Liver (tissue), 9 donors: ENCODE results near the gene TGM6. TPM values are rescaled to one million over a fixed set of nuclear protein-coding genes. Genes with fewer than 3 reads are reported as not detected.
A peak's percentile ranks its signal among the peaks of the same experiment; 100 is the strongest.

Experiments used
- DNase-seq: peaks from one replicate; pipeline ENCODE4 v3.0.0-alpha.2; 2017; ENCODE audit warnings: low spot score
- H3K27ac ChIP-seq, 2 donors: one replicate each; pipeline ENCODE4 v1.7.0; 2013; ENCODE audit warnings: inconsistent platforms in 2 of 2, low read length in 2 of 2, control low read depth in 1 of 2, low read depth in 1 of 2, mild to moderate bottlenecking in 1 of 2
- H3K27me3 ChIP-seq, 4 donors: one replicate each; pipeline versions ENCODE4 v1.6.1 to v1.7.0; 2013; ENCODE audit warnings: low read length in 3 of 4, inconsistent platforms in 1 of 4, mild to moderate bottlenecking in 1 of 4, moderate library complexity in 1 of 4; ENCODE audit not compliant: control insufficient read depth in 4 of 4, insufficient read depth in 4 of 4
- H3K36me3 ChIP-seq, 4 donors: one replicate each; pipeline versions ENCODE4 v1.6.1 to v1.7.0; 2013; ENCODE audit warnings: low read length in 3 of 4, mild to moderate bottlenecking in 3 of 4, low read depth in 1 of 4, moderate library complexity in 1 of 4; ENCODE audit not compliant: control insufficient read depth in 4 of 4, insufficient read depth in 3 of 4
- H3K4me1 ChIP-seq, 4 donors: one replicate each; pipeline versions ENCODE4 v1.6.1 to v1.7.0; 2013; ENCODE audit warnings: low read length in 3 of 4, mild to moderate bottlenecking in 3 of 4, moderate library complexity in 1 of 4; ENCODE audit not compliant: control insufficient read depth in 4 of 4, insufficient read depth in 4 of 4
- H3K4me3 ChIP-seq, 3 donors: one replicate each; pipeline versions ENCODE4 v1.6.1 to v1.7.0; 2013; ENCODE audit warnings: low read length in 3 of 3, control low read depth in 1 of 3, low read depth in 1 of 3, mild to moderate bottlenecking in 1 of 3
- H3K9ac ChIP-seq, 2 donors: one replicate each; pipeline ENCODE4 v1.7.0; 2013; ENCODE audit warnings: low read length in 2 of 2, mild to moderate bottlenecking in 2 of 2, moderate library complexity in 2 of 2, control low read depth in 1 of 2, low read depth in 1 of 2
- H3K9me3 ChIP-seq, 4 donors: one replicate each; pipeline versions ENCODE4 v1.6.1 to v1.7.0; 2013; ENCODE audit warnings: low read length in 3 of 4; ENCODE audit not compliant: control insufficient read depth in 4 of 4
- ATF3 ChIP-seq: IDR thresholded peaks from 2 replicates; pipeline ENCODE4 v1.6.1; 2016; ENCODE audit warnings: antibody characterized with exemption
- EGR1 ChIP-seq, 2 donors: IDR thresholded peaks; 2 replicates each; pipeline ENCODE4 v1.6.1; 2016 to 2018; ENCODE audit warnings: antibody characterized with exemption in 2 of 2, low read depth in 2 of 2
- FOXA1 ChIP-seq: IDR thresholded peaks from 2 replicates; pipeline ENCODE4 v1.6.1; 2016; ENCODE audit warnings: antibody characterized with exemption
- FOXA2 ChIP-seq: IDR thresholded peaks from 2 replicates; pipeline ENCODE4 v1.6.1; 2016; ENCODE audit warnings: antibody characterized with exemption
- GABPA ChIP-seq, 2 donors: IDR thresholded peaks in 1 of 2; conservative IDR thresholded peaks in 1 of 2; 2 replicates each; pipeline ENCODE4 v1.6.1; 2016; ENCODE audit warnings: antibody characterized with exemption in 2 of 2, mild to moderate bottlenecking in 1 of 2, moderate library complexity in 1 of 2
- HNF4A ChIP-seq, 2 donors: conservative IDR thresholded peaks; 2 replicates each; pipeline ENCODE4 v1.6.1; 2016; ENCODE audit warnings: antibody characterized with exemption in 2 of 2, mild to moderate bottlenecking in 2 of 2
- HNF4G ChIP-seq: IDR thresholded peaks from 2 replicates; pipeline ENCODE4 v1.6.1; 2016; ENCODE audit warnings: antibody characterized with exemption
- JUND ChIP-seq, 2 donors: IDR thresholded peaks; 2 replicates each; pipeline ENCODE4 v1.6.1; 2016; ENCODE audit warnings: antibody characterized with exemption in 2 of 2
- NR2F2 ChIP-seq: IDR thresholded peaks from 2 replicates; pipeline ENCODE4 v1.6.1; 2016; ENCODE audit warnings: antibody characterized with exemption
- RXRA ChIP-seq, 2 donors: IDR thresholded peaks; 2 replicates each; pipeline ENCODE4 v1.6.1; 2017 to 2018; ENCODE audit warnings: antibody characterized with exemption in 2 of 2, mild to moderate bottlenecking in 1 of 2
- SP1 ChIP-seq: IDR thresholded peaks from 2 replicates; pipeline ENCODE4 v1.6.1; 2018; ENCODE audit warnings: antibody characterized with exemption, mild to moderate bottlenecking
- TAF1 ChIP-seq: conservative IDR thresholded peaks from 2 replicates; pipeline ENCODE4 v1.6.1; 2016; ENCODE audit warnings: antibody characterized with exemption, mild to moderate bottlenecking
- WGBS: extraction: QIAGEN DNeasy Blood & Tissue Kit; methylation state at CpG from one replicate; pipeline ENCODE4 v1.1.7; 2013; 5-methylcytosine and 5-hydroxymethylcytosine counted together
- polyA plus RNA-seq, 2 donors: library from polyadenylated mRNA; stranded (reverse) in 1 of 2; unstranded in 1 of 2; fragments of 200-250 nt in 1 of 2; fragments of >200 nt in 1 of 2; fragmentation: Nextera tagmentation in 1 of 2; extraction: Ambion mirVana in 1 of 2; gene quantifications; one replicate each; pipeline versions ENCODE4 v1.2.1 to v1.2.3, GENCODE V29; 2013 to 2015
- total RNA-seq, 2 donors: library from RNA; depleted of rRNA; stranded (reverse); fragments of >200 nt; gene quantifications; one replicate each; pipeline ENCODE4 v1.2.3, GENCODE V29; 2014
- TF ChIP-seq, protein P1 (sequence below): IDR thresholded peaks from 2 replicates; pipeline ENCODE4 v1.6.1; 2016; ENCODE audit warnings: antibody characterized with exemption
- TF ChIP-seq, protein P2 (sequence below): IDR thresholded peaks from 2 replicates; pipeline ENCODE4 v1.6.1; 2016; ENCODE audit warnings: antibody characterized with exemption
- TF ChIP-seq, protein P3 (sequence below): fragments of 150-350 bp; IDR thresholded peaks from 2 replicates; pipeline ENCODE4 v1.5.1; 2017; ENCODE audit warnings: improper control_type of control experiment, low read depth, low read length; ENCODE audit not compliant: missing input control
- donor health status: healthy.
- donor health status: healthy.
- donor health status: healthy.
- donor health status: healthy.
- donor health status: healthy.

The TGM6 gene
- total and polyA plus RNA-seq, 4 donors = not detected

DNA sequence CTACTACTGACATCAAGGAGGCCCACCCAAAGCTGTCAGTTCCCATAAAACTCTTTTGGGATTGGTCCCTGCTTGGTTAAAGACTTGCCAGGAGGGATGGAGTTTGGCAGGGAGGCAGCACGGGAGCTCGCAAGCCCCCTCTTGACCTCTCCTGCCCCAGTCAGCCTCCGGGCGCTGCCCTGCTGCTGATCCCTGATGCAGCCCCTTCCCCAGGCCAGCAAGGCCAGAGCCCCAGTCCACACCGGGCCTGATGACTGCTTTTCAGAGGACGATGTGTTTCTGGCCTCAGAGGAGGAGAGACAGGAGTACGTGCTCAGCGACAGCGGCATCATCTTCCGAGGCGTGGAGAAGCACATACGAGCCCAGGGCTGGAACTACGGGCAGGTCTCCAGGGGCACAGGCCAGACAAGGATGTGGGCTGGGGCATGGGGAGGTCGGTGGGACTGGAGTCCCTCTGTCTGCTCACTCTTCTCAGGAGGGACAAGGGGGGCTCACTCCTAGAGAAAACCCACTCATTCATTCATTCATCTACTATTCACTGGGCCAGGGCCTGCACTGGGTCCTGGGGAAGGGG is 15.6 kb downstream of the TGM6 start:
- no peak overlapping the region for H3K27ac ChIP-seq
- no peak overlapping the region for H3K9ac ChIP-seq
- no peaks in the 10 kb centered on the region for H3K4me1 ChIP-seq
- TF ChIP-seq SP1 (no peak), HNF4G (no peak), FOXA1 (no peak)
- H3K9me3 ChIP-seq = peaks cover 0 to 2% (median 0%) of the 10 kb centered on the region in 4 donors
- no peaks in the 10 kb centered on the region for H3K36me3 ChIP-seq
- H3K4me3 ChIP-seq = no peak overlapping the region
- no peak for DNase-seq
- WGBS = 92% methylated on average over 14 of the region's 14 CpGs
- H3K27me3 ChIP-seq = no peaks in the 10 kb centered on the region

- Histone ChIP-seq H3K4me1 (no peaks in the 10 kb centered on the region), H3K9me3 (peaks cover 0 to 2% (median 0%) of the 10 kb centered on the region in 4 donors), H3K9ac (no peak overlapping the region), H3K27me3 (no peaks in the 10 kb centered on the region), H3K36me3 (no peaks in the 10 kb centered on the region), H3K4me3 (no peak overlapping the region), H3K27ac (no peak overlapping the region)
- TF ChIP-seq SP1 = no peak
- no peak for TF ChIP-seq JUND (IDR thresholded peaks at IDR 0.05)
- no peak for TF ChIP-seq FOXA2
- TF ChIP-seq, protein P1, sequence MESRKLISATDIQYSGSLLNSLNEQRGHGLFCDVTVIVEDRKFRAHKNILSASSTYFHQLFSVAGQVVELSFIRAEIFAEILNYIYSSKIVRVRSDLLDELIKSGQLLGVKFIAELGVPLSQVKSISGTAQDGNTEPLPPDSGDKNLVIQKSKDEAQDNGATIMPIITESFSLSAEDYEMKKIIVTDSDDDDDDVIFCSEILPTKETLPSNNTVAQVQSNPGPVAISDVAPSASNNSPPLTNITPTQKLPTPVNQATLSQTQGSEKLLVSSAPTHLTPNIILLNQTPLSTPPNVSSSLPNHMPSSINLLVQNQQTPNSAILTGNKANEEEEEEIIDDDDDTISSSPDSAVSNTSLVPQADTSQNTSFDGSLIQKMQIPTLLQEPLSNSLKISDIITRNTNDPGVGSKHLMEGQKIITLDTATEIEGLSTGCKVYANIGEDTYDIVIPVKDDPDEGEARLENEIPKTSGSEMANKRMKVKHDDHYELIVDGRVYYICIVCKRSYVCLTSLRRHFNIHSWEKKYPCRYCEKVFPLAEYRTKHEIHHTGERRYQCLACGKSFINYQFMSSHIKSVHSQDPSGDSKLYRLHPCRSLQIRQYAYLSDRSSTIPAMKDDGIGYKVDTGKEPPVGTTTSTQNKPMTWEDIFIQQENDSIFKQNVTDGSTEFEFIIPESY = no peak
- TF ChIP-seq NR2F2 = no peak
- TF ChIP-seq, protein P2, sequence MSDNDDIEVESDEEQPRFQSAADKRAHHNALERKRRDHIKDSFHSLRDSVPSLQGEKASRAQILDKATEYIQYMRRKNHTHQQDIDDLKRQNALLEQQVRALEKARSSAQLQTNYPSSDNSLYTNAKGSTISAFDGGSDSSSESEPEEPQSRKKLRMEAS = no peak
- TF ChIP-seq, protein P3, sequence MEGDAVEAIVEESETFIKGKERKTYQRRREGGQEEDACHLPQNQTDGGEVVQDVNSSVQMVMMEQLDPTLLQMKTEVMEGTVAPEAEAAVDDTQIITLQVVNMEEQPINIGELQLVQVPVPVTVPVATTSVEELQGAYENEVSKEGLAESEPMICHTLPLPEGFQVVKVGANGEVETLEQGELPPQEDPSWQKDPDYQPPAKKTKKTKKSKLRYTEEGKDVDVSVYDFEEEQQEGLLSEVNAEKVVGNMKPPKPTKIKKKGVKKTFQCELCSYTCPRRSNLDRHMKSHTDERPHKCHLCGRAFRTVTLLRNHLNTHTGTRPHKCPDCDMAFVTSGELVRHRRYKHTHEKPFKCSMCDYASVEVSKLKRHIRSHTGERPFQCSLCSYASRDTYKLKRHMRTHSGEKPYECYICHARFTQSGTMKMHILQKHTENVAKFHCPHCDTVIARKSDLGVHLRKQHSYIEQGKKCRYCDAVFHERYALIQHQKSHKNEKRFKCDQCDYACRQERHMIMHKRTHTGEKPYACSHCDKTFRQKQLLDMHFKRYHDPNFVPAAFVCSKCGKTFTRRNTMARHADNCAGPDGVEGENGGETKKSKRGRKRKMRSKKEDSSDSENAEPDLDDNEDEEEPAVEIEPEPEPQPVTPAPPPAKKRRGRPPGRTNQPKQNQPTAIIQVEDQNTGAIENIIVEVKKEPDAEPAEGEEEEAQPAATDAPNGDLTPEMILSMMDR = no peak
- no peak for TF ChIP-seq ATF3
- TF ChIP-seq RXRA (IDR thresholded peaks at IDR 0.05) = no peak
- TF ChIP-seq TAF1 = no peak
- TF ChIP-seq FOXA1 = no peak
- no peak for TF ChIP-seq GABPA (IDR thresholded peaks at IDR 0.05 in 1 of 2, conservative IDR thresholded peaks at IDR 0.05 in 1 of 2)
- WGBS = 96% methylated on average over 8 of the region's 8 CpGs
- DNase-seq = no peak
Observed at GRCh38 chr20:2397091-2397490, 16.4 kb downstream of the TGM6 start.

DNA sequence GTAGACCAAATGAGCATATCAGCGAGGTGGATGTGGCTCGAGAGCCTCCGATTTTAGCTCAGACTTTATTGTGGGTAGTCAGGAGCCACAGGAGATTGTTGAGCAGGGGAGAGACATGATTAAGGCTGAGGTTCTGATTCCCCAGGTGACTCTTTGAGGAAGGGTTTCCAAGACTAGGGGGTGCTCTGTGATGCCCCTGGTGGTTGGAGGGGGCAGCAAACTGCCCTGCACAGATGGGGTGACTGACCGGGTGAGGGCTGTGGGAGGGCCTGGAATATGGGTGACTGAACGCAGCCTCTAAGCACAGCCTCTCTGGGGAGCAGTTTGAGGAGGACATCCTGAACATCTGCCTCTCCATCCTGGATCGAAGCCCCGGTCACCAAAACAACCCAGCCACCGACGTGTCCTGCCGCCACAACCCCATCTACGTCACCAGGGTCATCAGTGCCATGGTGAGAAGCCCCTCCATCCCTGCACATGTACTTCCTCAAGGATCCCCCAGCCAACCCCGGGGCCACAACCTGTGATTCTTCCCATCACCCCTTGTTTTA is 17.0 kb downstream of the TGM6 start:
- TF ChIP-seq, protein P1 = no peak
- TF ChIP-seq EGR1 (IDR thresholded peaks at IDR 0.05; ENCODE audit: low read depth in 2 of 2) = no peak
- TF ChIP-seq HNF4G = no peak
- TF ChIP-seq HNF4A (conservative IDR thresholded peaks at IDR 0.05) = no peak
- no peak for TF ChIP-seq SP1
- no peak for TF ChIP-seq NR2F2
- TF ChIP-seq, protein P3 = no peak
- Histone ChIP-seq H3K36me3 (no peaks in the 10 kb centered on the region), H3K27me3 (no peaks in the 10 kb centered on the region), H3K9me3 (peaks cover 0 to 2% (median 0%) of the 10 kb centered on the region in 4 donors), H3K4me1 (no peaks in the 10 kb centered on the region), H3K4me3 (peak overlapping the region in 1 of 3 donors; percentile 9), H3K9ac (no peak overlapping the region), H3K27ac (no peak overlapping the region)
- 89% methylated on average over 12 of the region's 12 CpGs for WGBS
- DNase-seq = no peak
